GM18507 (cell line): ENCODE measurements around the gene TBCCD1.
"Not testable (repeated sequence)": the region's sequence is repeated elsewhere in the genome, so short reads cannot be mapped to it uniquely, and the experiment has no call there.

ENCODE experiments used
- DNase-seq: peaks from one replicate; pipeline ENCODE4 v3.0.0; 2011; ENCODE audit warnings: low read depth; ENCODE audit not compliant: insufficient read length; ENCODE audit errors: extremely low spot score
- FAIRE-seq: peaks from 2 replicates; lab custom pipeline; 2011; peaks lifted over from hg19 to GRCh38; lab: Jason Lieb, UNC

TBCCD1 gene

DNA sequence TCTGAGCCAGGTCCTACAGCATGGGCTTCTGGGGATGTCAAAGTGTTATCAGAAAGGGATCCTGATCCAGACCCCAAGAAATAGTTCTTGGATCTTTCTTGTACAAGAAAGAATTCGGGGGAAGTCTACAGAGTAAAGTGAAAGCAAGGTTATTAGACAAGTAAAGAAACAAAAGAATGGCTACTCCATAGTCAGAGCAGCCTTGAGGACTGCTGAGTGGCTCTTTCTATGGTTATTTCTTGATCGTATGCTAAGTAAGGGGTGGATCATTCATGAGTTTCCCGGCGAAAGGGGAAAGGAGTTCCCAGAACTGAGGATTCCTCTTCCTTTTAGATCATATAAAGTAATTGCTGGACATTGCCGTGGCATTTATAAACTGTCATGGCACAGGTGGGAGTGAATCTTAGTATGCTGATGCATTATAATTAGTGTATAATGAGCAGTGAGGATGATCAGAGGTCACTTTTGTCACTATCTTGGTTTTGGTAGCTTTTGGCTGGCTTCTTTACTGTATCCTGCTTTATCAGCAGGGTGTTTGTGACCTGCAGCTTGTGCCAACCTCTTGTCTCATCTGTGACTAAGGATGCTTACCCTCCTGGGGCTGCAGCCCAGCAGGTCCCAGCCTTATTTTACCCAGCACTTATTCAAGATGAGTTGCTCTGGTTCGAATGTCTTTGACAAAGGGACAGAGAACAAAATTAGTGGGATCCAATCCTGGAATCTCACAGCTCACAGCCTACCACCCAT is 64.0 kb downstream of the TBCCD1 start:
- FAIRE-seq (no peak), DNase-seq (no peak)

DNA sequence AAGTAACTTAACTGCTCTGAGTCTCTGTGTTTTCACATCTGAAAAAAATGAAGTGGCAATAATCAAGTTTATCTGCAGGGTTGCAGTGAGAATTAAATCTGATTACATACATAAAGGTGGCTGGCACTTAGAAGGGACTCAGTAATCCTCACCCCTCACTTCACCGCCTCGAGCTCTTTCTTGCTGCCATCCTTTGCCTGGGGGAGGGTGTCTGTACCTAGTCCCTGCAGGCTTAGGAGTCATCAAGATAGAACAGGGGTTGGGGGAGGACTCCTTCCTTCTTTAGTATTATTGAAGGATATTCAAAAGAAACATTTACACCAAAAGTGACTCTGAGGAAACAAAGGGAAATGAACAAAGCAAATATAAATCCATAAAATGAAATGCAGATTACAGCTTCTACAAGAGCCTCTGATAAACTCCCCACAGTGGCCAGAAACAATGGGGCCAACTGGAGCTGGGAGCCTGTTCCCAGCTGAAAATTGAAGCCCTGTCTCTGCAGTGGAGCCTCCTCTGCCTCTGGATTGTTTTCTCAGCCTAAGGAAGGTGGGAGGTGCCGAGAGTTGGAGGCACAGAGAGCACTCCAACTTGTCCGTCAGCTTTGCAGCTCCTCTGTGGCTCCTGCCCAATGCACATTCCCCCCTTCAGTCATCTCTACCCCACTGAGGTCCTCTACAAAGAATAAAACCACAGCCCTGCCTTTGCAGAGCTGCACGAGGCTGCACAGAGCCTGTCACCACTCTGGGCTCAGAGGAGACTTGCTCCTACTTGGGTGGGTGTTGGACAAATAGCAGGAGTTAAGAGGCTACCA is 64.8 kb downstream of the TBCCD1 start:
- no peak for FAIRE-seq

DNA sequence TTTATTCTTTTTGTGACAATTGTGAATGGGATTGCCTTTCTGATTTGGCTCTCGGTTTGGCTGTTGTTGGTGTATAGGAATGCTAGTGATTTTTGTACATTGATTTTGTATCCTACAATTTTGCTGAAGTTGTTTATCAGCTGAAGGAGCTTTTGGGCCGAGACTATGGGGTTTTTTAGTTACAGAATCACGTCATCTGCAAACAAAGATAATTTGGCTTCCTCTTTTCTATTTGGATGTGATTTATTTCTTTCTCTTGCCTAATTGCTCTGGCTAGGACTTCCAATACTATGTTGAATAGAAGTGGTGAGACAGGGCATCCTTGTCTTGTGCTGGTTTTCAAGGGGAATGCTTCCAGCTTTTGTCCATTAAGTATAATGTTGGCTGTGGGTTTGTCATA is 67.2 kb downstream of the TBCCD1 start:
- not testable (repeated sequence) for FAIRE-seq, DNase-seq

More for the DNA sequence above, 64.8 kb downstream of the TBCCD1 start:
- DNase-seq: no peak

DNA sequence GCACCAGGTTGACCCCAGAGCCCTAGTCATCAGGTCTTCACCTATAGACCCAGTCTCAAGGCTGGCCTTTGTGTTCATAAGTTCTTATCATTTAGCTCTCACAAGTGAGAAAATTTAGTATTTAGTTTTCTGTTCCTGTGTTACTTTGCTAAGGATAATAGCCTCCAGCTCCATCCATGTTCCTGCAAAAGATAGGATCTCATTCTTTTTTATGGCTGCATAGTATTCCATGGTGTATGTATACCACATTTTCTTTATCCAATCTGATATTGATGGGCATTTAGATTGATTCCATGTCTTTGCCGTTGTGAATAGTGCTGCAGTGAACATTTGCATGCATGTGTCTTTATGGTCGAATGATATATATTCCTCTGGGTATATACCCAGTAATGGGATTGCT is 69.1 kb downstream of the TBCCD1 start:
- FAIRE-seq: not testable (repeated sequence)

DNA sequence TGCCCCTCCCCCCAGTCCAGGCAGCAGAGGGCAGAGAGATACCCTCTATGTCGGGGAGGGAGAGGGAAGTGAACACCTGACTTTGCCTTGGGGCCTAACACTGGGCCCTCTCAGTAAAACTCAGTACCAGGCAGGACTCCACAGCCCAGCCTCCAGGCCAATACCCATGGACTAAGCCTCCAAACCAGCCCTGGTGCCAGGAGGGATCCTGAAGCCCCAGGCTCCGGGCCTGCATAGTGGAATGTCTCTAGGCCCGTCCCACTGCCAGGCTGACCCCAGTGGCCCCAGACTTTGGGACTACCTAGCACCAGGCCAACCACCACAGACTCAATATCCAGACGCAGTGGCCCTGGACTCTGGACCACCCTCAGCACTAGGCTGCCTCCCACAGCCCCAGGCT is 69.5 kb downstream of the TBCCD1 start:
- FAIRE-seq (no peak), DNase-seq (no peak)

More for the DNA sequence above, 69.1 kb downstream of the TBCCD1 start:
- DNase-seq: not testable (repeated sequence)

DNA sequence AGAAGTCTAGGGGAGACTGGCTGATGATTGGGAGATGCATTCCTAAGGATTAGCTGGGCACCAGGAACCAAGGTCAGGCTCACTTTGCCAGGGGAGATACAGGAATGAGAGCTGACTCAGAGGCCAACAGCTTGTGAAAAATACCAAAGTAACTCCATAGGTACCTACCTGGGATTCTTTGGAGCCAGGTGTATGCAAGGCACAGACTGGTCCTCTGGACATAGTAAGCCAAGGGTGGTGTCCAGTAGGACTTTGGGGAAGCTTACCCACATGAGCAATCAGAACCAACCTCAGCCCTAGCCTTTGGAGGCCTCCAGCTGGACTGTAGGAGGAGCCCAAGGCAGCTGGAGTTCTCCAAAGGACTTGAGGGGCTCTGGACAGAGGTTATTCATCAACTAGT is 70.5 kb downstream of the TBCCD1 start:
- FAIRE-seq: no peak
- no peak for DNase-seq
